ENCODE results near the gene SERPINE3. TPM values are rescaled to one million over a fixed set of nuclear protein-coding genes. Genes with fewer than 3 reads are reported as not detected.

Gene SERPINE3
- total RNA-seq, 2 donors from 2014 or later = not detected

DNA sequence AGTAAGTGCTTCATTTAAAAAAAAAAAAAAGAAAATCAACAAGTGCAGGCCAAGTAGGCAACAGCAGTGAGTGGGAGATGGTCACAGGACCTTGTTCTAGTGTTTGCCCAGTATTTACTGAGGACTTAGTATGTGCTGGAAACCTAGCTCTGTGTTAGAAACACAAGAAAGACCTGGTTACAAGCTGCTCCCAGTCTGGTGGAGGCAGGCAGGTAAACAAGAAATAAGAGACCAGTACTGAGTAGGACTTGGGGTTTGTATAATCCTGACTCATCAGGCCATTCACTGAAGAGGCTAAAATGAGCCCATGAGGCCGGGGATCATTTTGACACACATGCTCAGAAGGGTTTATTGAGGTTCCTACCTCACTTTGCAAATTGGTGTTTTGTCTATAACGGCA lies 21.5 kb upstream of the SERPINE3 start:
- Mint-ChIP-seq H3K27ac (no peak overlapping the region), H3K36me3 (ENCODE audit: insufficient read depth in 2 of 2) (no peaks in the 10 kb centered on the region), H3K4me1 (ENCODE audit: low read depth) (no peaks in the 10 kb centered on the region), H3K4me3 (no peak overlapping the region), H3K9me3 (no peaks in the 10 kb centered on the region), H3K27me3 (ENCODE audit: low read depth) (no peaks in the 10 kb centered on the region)
- DNase-seq = no peak
- ATAC-seq (replicated peaks in 1 of 2) = no peak

DNA sequence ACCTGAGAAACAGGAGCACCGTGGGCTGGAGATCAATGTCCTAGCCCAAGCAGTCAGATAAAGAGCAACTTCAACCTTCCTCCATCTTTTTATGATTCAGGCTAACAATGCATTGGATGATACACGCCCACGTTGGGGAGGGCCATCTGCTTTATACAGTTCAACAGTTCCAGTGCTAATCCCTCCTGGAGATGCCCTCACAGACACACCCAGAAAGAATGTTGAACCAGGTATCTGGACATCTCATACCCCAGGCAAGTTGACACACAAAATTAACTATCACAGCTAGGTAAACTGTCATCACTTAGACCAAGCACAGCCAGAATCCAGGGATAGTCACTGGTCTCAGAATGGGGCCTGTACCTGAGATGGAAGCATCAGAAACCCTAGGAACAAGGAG lies 20.6 kb upstream of the SERPINE3 start:
- no peaks in the 10 kb centered on the region for H3K27me3 Mint-ChIP-seq (ENCODE audit: low read depth)
- no peaks in the 10 kb centered on the region for H3K4me1 Mint-ChIP-seq (ENCODE audit: low read depth)
- ATAC-seq (replicated peaks in 1 of 2) (no peak), DNase-seq (no peak)
- no peak overlapping the region for H3K4me3 Mint-ChIP-seq
- no peak overlapping the region for H3K27ac Mint-ChIP-seq
- H3K9me3 Mint-ChIP-seq = no peaks in the 10 kb centered on the region
- no peaks in the 10 kb centered on the region for H3K36me3 Mint-ChIP-seq (ENCODE audit: insufficient read depth in 2 of 2)

DNA sequence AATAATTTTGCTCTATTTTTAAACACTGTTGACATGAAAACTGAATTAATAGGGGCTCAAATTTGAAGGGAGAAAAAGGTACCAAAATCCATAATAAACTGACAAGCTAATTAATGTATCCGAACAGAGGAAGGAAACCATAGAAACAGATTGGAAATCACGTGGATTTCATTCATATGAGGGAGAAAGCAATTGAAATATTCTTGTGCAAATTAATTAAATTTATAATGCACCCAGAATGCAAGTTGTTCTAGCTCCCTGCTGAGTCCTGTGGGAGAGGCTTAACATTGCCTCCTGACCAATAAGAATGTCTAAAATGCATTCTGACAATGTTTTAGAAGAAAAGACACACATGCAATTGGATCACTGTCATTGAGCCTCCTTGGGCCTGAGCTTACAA lies 17.7 kb upstream of the SERPINE3 start:
- no peak for DNase-seq
- Mint-ChIP-seq H3K4me3 (no peak overlapping the region), H3K36me3 (ENCODE audit: insufficient read depth in 2 of 2) (no peaks in the 10 kb centered on the region), H3K9me3 (no peaks in the 10 kb centered on the region), H3K27ac (no peak overlapping the region), H3K4me1 (ENCODE audit: low read depth) (no peaks in the 10 kb centered on the region), H3K27me3 (ENCODE audit: low read depth) (no peaks in the 10 kb centered on the region)
- no peak for ATAC-seq (replicated peaks in 1 of 2)

DNA sequence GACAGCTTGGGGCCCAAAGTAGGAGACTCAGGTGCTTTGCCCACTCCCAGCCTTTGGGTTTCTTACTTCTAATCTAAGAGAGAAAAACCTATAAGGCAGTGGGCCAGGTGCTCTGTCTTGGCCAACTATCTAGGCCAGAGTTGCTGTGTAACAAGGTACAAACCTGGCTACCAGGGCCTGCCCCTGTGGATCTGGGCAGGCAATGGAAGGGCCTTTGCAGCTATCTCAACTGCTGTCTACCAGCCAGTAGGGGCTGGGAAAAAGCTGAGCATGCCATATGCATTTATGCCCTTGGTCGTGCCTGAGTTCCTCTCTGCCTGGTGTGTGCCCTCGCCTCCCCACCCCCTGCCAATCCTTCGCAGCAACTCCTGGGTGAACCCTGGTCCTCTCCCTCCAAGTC lies 16.7 kb upstream of the SERPINE3 start:
- no peak for ATAC-seq (replicated peaks in 1 of 2)
- H3K9me3 Mint-ChIP-seq = no peaks in the 10 kb centered on the region
- no peak overlapping the region for H3K27ac Mint-ChIP-seq
- no peak overlapping the region for H3K4me3 Mint-ChIP-seq
- H3K4me1 Mint-ChIP-seq (ENCODE audit: low read depth) = no peaks in the 10 kb centered on the region
- H3K27me3 Mint-ChIP-seq (ENCODE audit: low read depth) = no peaks in the 10 kb centered on the region
- H3K36me3 Mint-ChIP-seq (ENCODE audit: insufficient read depth in 2 of 2) = no peaks in the 10 kb centered on the region
- no peak for DNase-seq

DNA sequence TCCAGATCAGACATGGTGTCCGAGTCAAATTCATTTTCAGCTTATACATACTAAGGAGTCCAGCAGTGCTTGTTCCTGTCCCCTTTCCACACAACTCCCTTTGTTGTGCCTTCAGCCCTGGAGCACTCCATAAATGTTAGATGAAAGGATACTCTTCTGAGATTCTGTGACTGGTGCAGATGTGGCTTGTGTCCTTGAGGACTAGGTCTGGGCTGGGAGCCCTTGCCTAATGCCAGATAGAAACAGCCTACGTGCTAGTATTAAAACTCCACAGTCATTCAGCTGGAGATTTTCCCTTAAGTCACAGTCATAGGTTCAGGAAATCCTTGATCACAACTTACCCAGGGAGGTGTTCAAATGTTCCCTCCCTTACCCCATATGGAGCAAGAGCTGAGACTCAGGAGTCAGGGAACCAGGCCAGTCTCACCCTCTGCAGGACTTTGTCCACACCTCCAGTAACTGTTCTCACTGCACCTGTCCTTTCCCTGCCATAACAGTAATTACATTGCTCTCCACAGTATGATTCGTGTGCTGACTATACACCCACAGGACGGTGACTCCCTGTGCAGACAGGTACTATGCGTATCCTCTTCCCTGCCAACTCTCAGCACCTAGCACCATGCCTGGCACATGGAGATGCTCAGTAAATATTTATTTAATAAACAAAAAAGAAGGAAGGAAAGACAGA lies 15.5 kb upstream of the SERPINE3 start:
- ATAC-seq (replicated peaks in 1 of 2) (no peak), DNase-seq (no peak)
- H3K4me3 Mint-ChIP-seq = no peak overlapping the region
- H3K36me3 Mint-ChIP-seq (ENCODE audit: insufficient read depth in 2 of 2) = no peaks in the 10 kb centered on the region
- no peak overlapping the region for H3K27ac Mint-ChIP-seq
- H3K27me3 Mint-ChIP-seq (ENCODE audit: low read depth) = no peaks in the 10 kb centered on the region
- H3K9me3 Mint-ChIP-seq = no peaks in the 10 kb centered on the region
- H3K4me1 Mint-ChIP-seq (ENCODE audit: low read depth) = no peaks in the 10 kb centered on the region

DNA sequence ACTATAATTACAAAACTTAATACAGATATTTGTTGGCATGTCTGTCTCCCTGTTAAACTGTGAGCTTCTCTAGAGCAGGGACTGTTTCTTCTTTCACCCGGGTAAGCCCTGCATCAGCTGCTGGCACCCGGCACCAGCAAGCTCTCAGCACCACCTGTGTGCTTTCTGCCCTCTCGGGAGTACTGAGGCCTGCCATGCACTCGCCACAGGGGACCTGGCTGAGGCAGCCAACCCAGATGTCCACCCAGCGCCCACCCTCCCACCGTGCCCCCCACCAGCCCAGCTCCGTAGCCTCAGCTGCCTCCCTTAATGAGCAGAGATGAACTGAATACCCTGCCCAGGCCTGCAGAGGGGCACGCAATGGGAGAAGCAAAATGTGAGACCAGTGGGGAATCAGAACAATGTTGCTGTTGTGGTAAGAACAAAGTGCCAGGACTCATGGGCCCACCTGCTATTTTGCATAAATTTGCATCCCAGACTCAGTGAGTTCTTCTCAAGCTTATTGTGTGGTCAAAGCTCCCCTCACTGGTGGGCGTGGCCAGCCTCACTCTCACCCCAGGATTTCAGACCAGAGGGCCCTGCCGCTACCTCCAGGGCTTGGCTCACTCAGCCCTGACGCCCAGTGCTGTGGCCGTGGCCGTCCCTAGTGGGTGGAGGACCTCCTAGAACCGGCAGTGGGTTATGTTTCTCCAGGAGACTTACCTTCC lies 14.6 kb upstream of the SERPINE3 start:
- Mint-ChIP-seq H3K36me3 (ENCODE audit: insufficient read depth in 2 of 2) (no peaks in the 10 kb centered on the region), H3K4me1 (ENCODE audit: low read depth) (no peaks in the 10 kb centered on the region), H3K27ac (no peak overlapping the region), H3K27me3 (ENCODE audit: low read depth) (no peaks in the 10 kb centered on the region), H3K4me3 (no peak overlapping the region), H3K9me3 (no peaks in the 10 kb centered on the region)
- no peak for DNase-seq
- ATAC-seq (replicated peaks in 1 of 2) = no peak

DNA sequence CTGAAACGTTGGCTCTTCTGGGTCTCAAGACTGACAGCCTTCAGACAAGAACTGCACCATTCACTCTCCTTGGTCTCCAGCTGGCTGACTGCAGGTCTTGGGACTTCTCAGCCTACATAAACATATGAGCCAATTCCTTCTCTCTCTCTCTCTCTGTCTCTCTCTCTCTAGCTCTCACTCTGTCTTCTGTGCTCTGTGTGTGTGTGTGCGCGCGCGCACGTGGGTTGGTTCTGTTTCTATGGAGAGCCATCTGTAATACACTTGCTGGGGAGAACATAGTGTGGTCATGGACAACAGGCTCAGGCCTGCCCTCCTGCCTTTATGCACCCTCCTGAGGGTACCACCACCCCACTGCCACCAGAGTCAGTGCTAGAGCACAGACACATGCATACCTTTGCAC lies 13.7 kb upstream of the SERPINE3 start:
- Mint-ChIP-seq H3K36me3 (ENCODE audit: insufficient read depth in 2 of 2) (peaks cover 0 to 2% of the 10 kb centered on the region in 2 donors), H3K4me3 (no peak overlapping the region), H3K9me3 (no peaks in the 10 kb centered on the region), H3K27ac (no peak overlapping the region), H3K27me3 (ENCODE audit: low read depth) (no peaks in the 10 kb centered on the region), H3K4me1 (ENCODE audit: low read depth) (peaks cover 7% of the 10 kb centered on the region)
- DNase-seq (no peak), ATAC-seq (replicated peaks in 1 of 2) (no peak)

DNA sequence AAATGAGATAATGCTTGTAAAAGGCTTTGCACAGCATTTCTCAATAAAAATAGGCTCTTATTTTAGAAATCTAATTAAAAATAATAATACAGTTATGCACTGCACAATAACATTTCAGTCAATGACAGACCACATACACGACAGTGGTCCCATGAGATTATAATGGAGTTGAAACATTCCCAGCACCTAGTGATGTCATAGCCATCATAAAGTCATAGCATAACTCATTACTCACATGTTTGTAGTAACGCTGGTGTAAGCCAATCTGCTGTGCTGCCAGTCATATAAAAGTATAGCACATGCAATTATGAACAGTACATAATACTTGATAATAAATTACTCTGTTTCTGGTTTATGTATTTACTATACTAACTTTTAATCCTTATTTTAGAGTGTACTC lies 12.7 kb upstream of the SERPINE3 start:
- Mint-ChIP-seq H3K36me3 (ENCODE audit: insufficient read depth in 2 of 2) (peaks cover 0 to 4% of the 10 kb centered on the region in 2 donors), H3K4me1 (ENCODE audit: low read depth) (peaks cover 17% of the 10 kb centered on the region), H3K9me3 (peaks cover 0 to 2% of the 10 kb centered on the region in 2 donors), H3K4me3 (no peak overlapping the region), H3K27me3 (ENCODE audit: low read depth) (no peaks in the 10 kb centered on the region), H3K27ac (no peak overlapping the region)
- ATAC-seq (replicated peaks in 1 of 2) (peak in 1 of 2 donors; percentile 32), DNase-seq (no peak)

DNA sequence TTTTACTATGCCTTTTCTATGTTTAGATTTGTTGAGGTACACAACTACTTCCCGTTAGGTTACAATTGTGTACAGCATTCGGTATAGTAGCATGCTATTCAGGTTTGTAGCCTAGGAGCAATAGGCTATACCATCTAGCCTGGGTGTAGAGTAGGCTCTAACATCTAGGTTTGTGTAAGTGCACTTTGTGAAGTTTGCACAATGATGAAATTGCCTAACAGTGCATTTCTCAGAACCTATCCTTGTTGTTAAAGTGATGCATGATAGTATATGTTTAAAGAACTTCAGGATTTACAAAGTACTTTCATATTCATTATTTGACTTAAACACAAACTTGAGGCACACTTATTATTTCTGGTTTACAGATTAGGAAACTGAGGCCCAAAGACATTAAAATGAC lies 11.5 kb upstream of the SERPINE3 start:
- Mint-ChIP-seq H3K9me3 (peaks cover 0 to 2% of the 10 kb centered on the region in 2 donors), H3K36me3 (ENCODE audit: insufficient read depth in 2 of 2) (peaks cover 0 to 4% of the 10 kb centered on the region in 2 donors), H3K4me3 (no peak overlapping the region), H3K27ac (no peak overlapping the region), H3K27me3 (ENCODE audit: low read depth) (no peaks in the 10 kb centered on the region), H3K4me1 (ENCODE audit: low read depth) (peaks cover 25% of the 10 kb centered on the region)
- ATAC-seq (replicated peaks in 1 of 2) (no peak), DNase-seq (no peak)

DNA sequence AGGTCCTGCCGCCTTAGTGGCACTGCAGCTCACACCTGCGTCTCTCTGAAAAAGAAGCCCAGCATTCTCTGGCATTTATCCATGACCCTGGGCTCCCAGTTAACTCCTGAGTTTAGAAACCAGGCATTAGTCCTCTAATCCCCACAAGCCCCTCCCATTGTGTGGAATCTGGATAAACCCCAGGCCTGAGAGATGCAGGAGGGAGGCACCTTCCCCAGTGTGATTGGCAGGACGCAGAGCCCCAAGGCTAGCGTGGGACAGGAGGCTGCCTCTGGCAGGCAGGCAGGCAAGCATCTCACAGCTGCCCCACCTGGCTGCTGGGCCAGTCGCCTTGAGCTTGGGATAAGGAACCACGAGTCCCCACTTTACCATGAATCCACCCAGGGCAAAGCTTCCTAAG lies 11.0 kb upstream of the SERPINE3 start:
- peaks cover 27% of the 10 kb centered on the region for H3K4me1 Mint-ChIP-seq (ENCODE audit: low read depth)
- peaks cover under 1% of the 10 kb centered on the region for H3K27me3 Mint-ChIP-seq (ENCODE audit: low read depth)
- peaks cover 0 to 2% of the 10 kb centered on the region in 2 donors for H3K9me3 Mint-ChIP-seq
- H3K4me3 Mint-ChIP-seq = no peak overlapping the region
- no peak overlapping the region for H3K27ac Mint-ChIP-seq
- peaks cover 0 to 4% of the 10 kb centered on the region in 2 donors for H3K36me3 Mint-ChIP-seq (ENCODE audit: insufficient read depth in 2 of 2)
- no peak for DNase-seq
- no peak for ATAC-seq (replicated peaks in 1 of 2)

DNA sequence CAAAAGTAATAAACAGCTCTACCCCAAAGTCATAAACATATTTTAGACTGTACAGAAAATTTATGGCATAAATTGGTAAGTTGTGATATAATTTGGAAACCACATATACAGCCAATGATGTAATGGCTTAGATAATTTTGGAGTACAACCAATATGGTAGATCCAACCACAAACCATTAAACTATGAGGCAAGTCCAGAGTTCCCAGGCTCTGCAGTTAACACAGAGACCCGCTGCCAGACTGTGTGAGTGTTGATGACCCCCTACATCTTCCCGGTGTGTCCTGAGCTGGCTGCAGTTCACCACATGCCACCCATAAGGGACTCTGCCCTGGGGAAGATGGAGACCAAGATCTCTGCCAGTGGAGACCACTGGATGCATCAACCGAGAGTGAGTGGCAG lies 9.9 kb upstream of the SERPINE3 start:
- H3K4me3 Mint-ChIP-seq = no peak overlapping the region
- H3K4me1 Mint-ChIP-seq (ENCODE audit: low read depth) = peaks cover 32% of the 10 kb centered on the region
- H3K9me3 Mint-ChIP-seq = peaks cover 0 to 3% of the 10 kb centered on the region in 2 donors
- H3K27ac Mint-ChIP-seq = no peak overlapping the region
- ATAC-seq (replicated peaks in 1 of 2) (no peak), DNase-seq (no peak)
- H3K36me3 Mint-ChIP-seq (ENCODE audit: insufficient read depth in 2 of 2) = peaks cover 0 to 4% of the 10 kb centered on the region in 2 donors
- peaks cover 6% of the 10 kb centered on the region for H3K27me3 Mint-ChIP-seq (ENCODE audit: low read depth)

DNA sequence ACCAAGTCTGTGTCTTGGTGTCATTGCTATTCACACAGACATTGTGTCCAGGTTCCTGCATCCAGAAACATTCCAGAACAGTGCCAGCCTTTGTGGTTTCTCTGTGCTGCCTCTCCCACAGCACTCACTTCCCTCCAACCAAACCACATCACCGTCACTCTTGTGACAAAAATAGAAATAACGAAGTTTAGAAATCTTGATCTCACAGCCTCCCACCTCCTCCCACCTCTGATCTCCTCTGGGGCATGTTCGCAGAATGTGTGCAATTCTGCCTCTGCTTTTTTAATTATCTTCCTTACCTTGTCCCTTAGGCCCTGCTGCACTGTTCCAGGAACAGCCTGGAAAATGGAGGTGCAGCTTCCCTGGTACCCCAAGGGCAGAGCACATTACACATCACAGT lies 8.7 kb upstream of the SERPINE3 start:
- peaks cover 0 to 4% of the 10 kb centered on the region in 2 donors for H3K36me3 Mint-ChIP-seq (ENCODE audit: insufficient read depth in 2 of 2)
- peak; percentile 32 to 40 for ATAC-seq (replicated peaks in 1 of 2)

DNA sequence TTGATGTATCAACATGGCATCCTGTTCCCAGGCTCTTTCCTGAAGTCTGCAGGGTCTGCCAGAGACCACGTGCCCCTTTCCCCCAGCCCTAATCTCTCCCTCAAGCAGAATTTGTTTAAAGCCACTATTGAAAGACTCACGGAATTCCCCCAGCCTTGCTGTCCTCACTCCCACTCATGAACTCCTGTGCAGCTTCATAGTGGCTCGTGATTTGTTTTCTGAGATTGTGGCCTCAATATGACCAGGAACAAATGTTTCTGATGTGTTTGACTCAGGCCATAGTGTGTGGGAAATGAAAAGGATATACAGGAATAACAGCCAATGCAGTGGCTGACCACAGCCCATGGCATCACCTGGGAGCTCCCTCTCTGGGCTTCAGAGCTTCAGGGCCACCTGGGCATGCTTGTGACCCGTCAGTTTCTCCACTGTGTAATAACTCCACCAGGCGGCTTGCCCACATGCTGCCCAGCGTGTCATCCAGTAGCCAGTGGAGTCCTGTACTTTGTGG lies 8.1 kb upstream of the SERPINE3 start:
- ATAC-seq (replicated peaks in 1 of 2) (peak; percentile 39 to 69), DNase-seq (peak in 1 of 2 donors; percentile 7)
- Mint-ChIP-seq H3K9me3 (peaks cover 0 to 3% of the 10 kb centered on the region in 2 donors), H3K36me3 (ENCODE audit: insufficient read depth in 2 of 2) (peaks cover 0 to 4% of the 10 kb centered on the region in 2 donors), H3K4me1 (ENCODE audit: low read depth) (peaks cover 32% of the 10 kb centered on the region), H3K4me3 (peak overlapping the region; percentile 44 to 57), H3K27me3 (ENCODE audit: low read depth) (peaks cover 6% of the 10 kb centered on the region), H3K27ac (no peak overlapping the region)

More for the DNA sequence above, 8.7 kb upstream of the SERPINE3 start:
- Mint-ChIP-seq H3K4me1 (ENCODE audit: low read depth) (peaks cover 32% of the 10 kb centered on the region), H3K4me3 (peak overlapping the region; percentile 44 to 57), H3K27ac (peak overlapping the region; percentile 36), H3K9me3 (peaks cover 0 to 3% of the 10 kb centered on the region in 2 donors), H3K27me3 (ENCODE audit: low read depth) (peaks cover 6% of the 10 kb centered on the region)
- DNase-seq = no peak
